ENCODE data around the gene KCNQ1OT1.

KCNQ1OT1 gene

GRCh38 chr11:2586087-2586792, 113.6 kb downstream of the KCNQ1OT1 start:
- no peak for DNase-seq (ENCODE audit: low read depth)
- no peak overlapping the region for H3K4me3 ChIP-seq (ENCODE audit: low read depth, low read length)
- TF ChIP-seq CTCF (IDR thresholded peaks at IDR 0.05; ENCODE audit: low read depth, low read length, missing control alignments): no peak
- in situ Hi-C loops (cut with HindIII; ENCODE audit: low sequenced_read_pairs): no loop called here

- in situ Hi-C loops (cut with HindIII; ENCODE audit: low sequenced_read_pairs): no loop called here
- no peak for TF ChIP-seq CTCF (IDR thresholded peaks at IDR 0.05; ENCODE audit: low read depth, low read length, missing control alignments)
- no peak overlapping the region for H3K4me3 ChIP-seq (ENCODE audit: low read depth, low read length)
- DNase-seq (ENCODE audit: low read depth): no peak
Observed at GRCh38 chr11:2585566-2586086, 114.2 kb downstream of the KCNQ1OT1 start.

GRCh38 chr11:2584812-2585565, 114.8 kb downstream of the KCNQ1OT1 start:
- in situ Hi-C loops (cut with HindIII; ENCODE audit: low sequenced_read_pairs): no loop called here
- no peak for TF ChIP-seq CTCF (IDR thresholded peaks at IDR 0.05; ENCODE audit: low read depth, low read length, missing control alignments)
- H3K4me3 ChIP-seq (ENCODE audit: low read depth, low read length): no peak overlapping the region
- DNase-seq (ENCODE audit: low read depth): no peak

- in situ Hi-C loops (cut with HindIII; ENCODE audit: low sequenced_read_pairs): no loop called here
- TF ChIP-seq CTCF (IDR thresholded peaks at IDR 0.05; ENCODE audit: low read depth, low read length, missing control alignments): no peak
- H3K4me3 ChIP-seq (ENCODE audit: low read depth, low read length): no peak overlapping the region
- no peak for DNase-seq (ENCODE audit: low read depth)
Observed at GRCh38 chr11:2584434-2584811, 115.4 kb downstream of the KCNQ1OT1 start.

GRCh38 chr11:2583605-2583958, 116.2 kb downstream of the KCNQ1OT1 start:
- H3K4me3 ChIP-seq (ENCODE audit: low read depth, low read length): no peak overlapping the region
- no peak for DNase-seq (ENCODE audit: low read depth)
- TF ChIP-seq CTCF (IDR thresholded peaks at IDR 0.05; ENCODE audit: low read depth, low read length, missing control alignments): no peak
- in situ Hi-C loops (cut with HindIII; ENCODE audit: low sequenced_read_pairs): no loop called here

GRCh38 chr11:2582946-2583604, 116.7 kb downstream of the KCNQ1OT1 start:
- no peak overlapping the region for H3K4me3 ChIP-seq (ENCODE audit: low read depth, low read length)
- no peak for TF ChIP-seq CTCF (IDR thresholded peaks at IDR 0.05; ENCODE audit: low read depth, low read length, missing control alignments)
- no peak for DNase-seq (ENCODE audit: low read depth)
- in situ Hi-C loops (cut with HindIII; ENCODE audit: low sequenced_read_pairs): no loop called here
